NCI-H524 (cell line): ENCODE data around the gene ASF1B.

Experiments used
- DNase-seq, 2 experiments: peaks; one replicate each; lab custom pipeline; 2025; lab: John Stamatoyannopoulos, UW

The ASF1B gene

GRCh38 chr19:14110650-14111049 lies 25.7 kb downstream of the ASF1B start:
- DNase-seq: no peak

GRCh38 chr19:14107581-14108461 lies 28.6 kb downstream of the ASF1B start:
- no peak for DNase-seq

GRCh38 chr19:14106840-14107239 lies 29.5 kb downstream of the ASF1B start:
- DNase-seq: no peak

- DNase-seq: no peak
Measured at GRCh38 chr19:14105680-14106079, 30.7 kb downstream of the ASF1B start.

- no peak for DNase-seq
Measured at GRCh38 chr19:14103310-14103709, 33.1 kb downstream of the ASF1B start.

GRCh38 chr19:14102756-14103155 lies 33.6 kb downstream of the ASF1B start:
- no peak for DNase-seq

GRCh38 chr19:14102102-14102696 lies 34.2 kb downstream of the ASF1B start:
- no peak for DNase-seq

GRCh38 chr19:14101003-14101545 lies 35.3 kb downstream of the ASF1B start:
- DNase-seq: no peak

- DNase-seq: peak in 1 of 2 experiments; percentile 11
Measured at GRCh38 chr19:14097532-14098151, 38.7 kb downstream of the ASF1B start.

- DNase-seq: no peak
Measured at GRCh38 chr19:14096272-14096992, 40.0 kb downstream of the ASF1B start.

- DNase-seq: no peak
Measured at GRCh38 chr19:14094854-14095253, 41.5 kb downstream of the ASF1B start.

- DNase-seq: no peak
Measured at GRCh38 chr19:14093117-14093823, 43.1 kb downstream of the ASF1B start.

GRCh38 chr19:14091813-14092462 lies 44.5 kb downstream of the ASF1B start:
- peak in 1 of 2 experiments; percentile 22 for DNase-seq

- DNase-seq: peak; percentile 42 to 71
Measured at GRCh38 chr19:14091081-14091812, 45.1 kb downstream of the ASF1B start.

- DNase-seq: peak; percentile 82 to 86
Measured at GRCh38 chr19:14090509-14091080, 45.8 kb downstream of the ASF1B start, which contains the start of gene SAMD1. Gene SAMD1 (minus strand): TSS chr19:14090751.

GRCh38 chr19:14089662-14090508 lies 46.5 kb downstream of the ASF1B start:
- peak in 1 of 2 experiments; percentile 62 for DNase-seq

GRCh38 chr19:14089412-14089661 lies 47.1 kb downstream of the ASF1B start:
- DNase-seq: no peak

GRCh38 chr19:14088634-14089411 lies 47.6 kb downstream of the ASF1B start:
- no peak for DNase-seq
